HepG2 (cell line): Measurements from ENCODE around the gene TGM1.

Source experiments
- ATF2 ChIP-seq: sonication (generic); formaldehyde crosslinking; IDR thresholded peaks from 2 replicates; pipeline ENCODE4 v1.4.0; 2020; ENCODE audit warnings: missing genetic modification reagents
- CBX1 ChIP-seq: IDR thresholded peaks from one replicate; pipeline ENCODE4 v1.6.1; 2016; ENCODE audit warnings: antibody characterized with exemption, low read depth
- EZH2 ChIP-seq: conservative IDR thresholded peaks from 2 replicates; pipeline ENCODE4 v1.6.1; 2012; ENCODE audit warnings: mild to moderate bottlenecking, low read depth, low read length, moderate library complexity
- IRX3 ChIP-seq: sonication (generic); formaldehyde crosslinking; IDR thresholded peaks from 2 replicates; pipeline ENCODE4 v1.8.1; 2023; ENCODE audit warnings: mild to moderate bottlenecking, low read depth, missing genetic modification reagents, borderline replicate concordance
- POLR2A ChIP-seq, 2 experiments: IDR thresholded peaks; 2 replicates each; pipeline ENCODE4 v1.6.1; 2011; ENCODE audit warnings: low read depth in 2 of 2, low read length in 2 of 2, mild to moderate bottlenecking in 1 of 2, moderate library complexity in 1 of 2; ENCODE audit not compliant: insufficient read depth in 1 of 2
- SALL2 ChIP-seq: sonication (generic); formaldehyde crosslinking; IDR thresholded peaks from 2 replicates; pipeline ENCODE4 v1.8.1; 2023; ENCODE audit warnings: mild to moderate bottlenecking, missing genetic modification reagents, inconsistent platforms
- ZBTB46 ChIP-seq: sonication (generic); formaldehyde crosslinking; IDR thresholded peaks from 2 replicates; pipeline ENCODE4 v1.4.0; 2020; ENCODE audit warnings: mild to moderate bottlenecking, missing genetic modification reagents, borderline replicate concordance
- ZNF740 ChIP-seq: sonication (generic); formaldehyde crosslinking; IDR thresholded peaks from 2 replicates; pipeline ENCODE4 v1.4.0; 2020; ENCODE audit warnings: missing genetic modification reagents
- TF ChIP-seq, protein P1 (sequence below): sonication (generic); formaldehyde crosslinking; IDR thresholded peaks from 2 replicates; pipeline ENCODE4 v1.5.0; 2020; ENCODE audit warnings: mild to moderate bottlenecking, missing genetic modification reagents, moderate library complexity

DNA sequence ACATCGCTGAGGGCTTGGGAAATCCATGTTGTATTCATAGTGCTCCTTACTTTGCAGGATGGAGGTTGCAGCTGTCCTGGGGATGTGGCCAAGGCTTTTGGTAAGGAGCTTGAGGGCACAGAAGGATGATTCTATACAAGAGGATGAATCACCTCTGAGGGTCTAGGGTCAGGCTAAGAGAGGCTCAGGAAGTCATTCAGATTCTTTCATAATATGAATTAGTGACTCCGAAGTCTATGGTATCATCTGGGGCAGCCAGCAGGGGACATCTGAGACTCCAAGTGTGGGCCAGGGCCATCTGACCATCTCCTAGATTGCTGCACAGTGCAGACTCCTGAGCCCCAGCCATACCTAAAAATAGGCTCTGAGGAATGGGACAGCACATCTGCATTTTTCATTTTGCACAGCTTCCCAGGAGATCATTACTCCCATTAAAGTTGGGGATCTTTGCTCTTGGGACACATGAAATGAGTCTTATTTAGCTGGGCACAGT lies 25.5 kb downstream of the TGM1 start:
- no peak for TF ChIP-seq ZBTB46 (CRISPR knock-in tag)
- no peak for TF ChIP-seq CBX1
- no peak for TF ChIP-seq EZH2
- TF ChIP-seq SALL2 (CRISPR knock-in tag) = no peak
- no peak for TF ChIP-seq ZNF740
- TF ChIP-seq ATF2 = no peak
- TF ChIP-seq, protein P1, sequence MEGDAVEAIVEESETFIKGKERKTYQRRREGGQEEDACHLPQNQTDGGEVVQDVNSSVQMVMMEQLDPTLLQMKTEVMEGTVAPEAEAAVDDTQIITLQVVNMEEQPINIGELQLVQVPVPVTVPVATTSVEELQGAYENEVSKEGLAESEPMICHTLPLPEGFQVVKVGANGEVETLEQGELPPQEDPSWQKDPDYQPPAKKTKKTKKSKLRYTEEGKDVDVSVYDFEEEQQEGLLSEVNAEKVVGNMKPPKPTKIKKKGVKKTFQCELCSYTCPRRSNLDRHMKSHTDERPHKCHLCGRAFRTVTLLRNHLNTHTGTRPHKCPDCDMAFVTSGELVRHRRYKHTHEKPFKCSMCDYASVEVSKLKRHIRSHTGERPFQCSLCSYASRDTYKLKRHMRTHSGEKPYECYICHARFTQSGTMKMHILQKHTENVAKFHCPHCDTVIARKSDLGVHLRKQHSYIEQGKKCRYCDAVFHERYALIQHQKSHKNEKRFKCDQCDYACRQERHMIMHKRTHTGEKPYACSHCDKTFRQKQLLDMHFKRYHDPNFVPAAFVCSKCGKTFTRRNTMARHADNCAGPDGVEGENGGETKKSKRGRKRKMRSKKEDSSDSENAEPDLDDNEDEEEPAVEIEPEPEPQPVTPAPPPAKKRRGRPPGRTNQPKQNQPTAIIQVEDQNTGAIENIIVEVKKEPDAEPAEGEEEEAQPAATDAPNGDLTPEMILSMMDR (CRISPR knock-in tag) = no peak
- no peak for TF ChIP-seq POLR2A (IDR thresholded peaks at IDR 0.05; ENCODE audit: insufficient read depth in 1 of 2, low read depth in 2 of 2, low read length in 2 of 2)
- TF ChIP-seq IRX3 (CRISPR knock-in tag) = no peak
